Urinary bladder (tissue), 4 donors: Measurements from ENCODE around the gene DHRSX. TPM values are rescaled to one million over a fixed set of nuclear protein-coding genes. Genes with fewer than 3 reads are reported as not detected.
"Not testable (repeated sequence)": the region's sequence is repeated elsewhere in the genome, so short reads cannot be mapped to it uniquely, and the experiment has no call there.

Source experiments
- DNase-seq: peaks from one replicate; pipeline ENCODE4 v3.0.0-alpha.2; 2015; ENCODE audit errors: extremely low spot score
- H3K27ac ChIP-seq: one replicate; pipeline ENCODE4 v1.5.1; 2013; ENCODE audit warnings: low read depth, mild to moderate bottlenecking, moderate library complexity
- H3K36me3 ChIP-seq: one replicate; pipeline ENCODE4 v1.6.1; 2013; ENCODE audit warnings: mild to moderate bottlenecking, moderate library complexity; ENCODE audit not compliant: insufficient read depth
- H3K4me1 ChIP-seq: one replicate; pipeline ENCODE4 v1.6.1; 2013; ENCODE audit warnings: mild to moderate bottlenecking, moderate library complexity; ENCODE audit not compliant: insufficient read depth
- H3K4me3 ChIP-seq: one replicate; pipeline ENCODE4 v1.5.1; 2013; ENCODE audit warnings: low read depth, low read length
- WGBS: extraction: QIAGEN DNeasy Blood & Tissue Kit; methylation state at CpG from one replicate; pipeline ENCODE4 v1.1.7; 2013; 5-methylcytosine and 5-hydroxymethylcytosine counted together
- polyA plus RNA-seq: library from polyadenylated mRNA; stranded (reverse); fragments of 200-250 nt; gene quantifications from one replicate; pipeline ENCODE4 v1.2.3, GENCODE V29; 2013
- total RNA-seq: library from RNA; depleted of rRNA; stranded (reverse); fragments of >200 nt; gene quantifications from one replicate; pipeline ENCODE4 v1.2.3, GENCODE V29; 2014
- donor health status: healthy with polysubstance abuse.
- donor health status: healthy.

DHRSX gene
- total and polyA plus RNA-seq, 2 donors, result 17.3 to 19.9 TPM

DNA sequence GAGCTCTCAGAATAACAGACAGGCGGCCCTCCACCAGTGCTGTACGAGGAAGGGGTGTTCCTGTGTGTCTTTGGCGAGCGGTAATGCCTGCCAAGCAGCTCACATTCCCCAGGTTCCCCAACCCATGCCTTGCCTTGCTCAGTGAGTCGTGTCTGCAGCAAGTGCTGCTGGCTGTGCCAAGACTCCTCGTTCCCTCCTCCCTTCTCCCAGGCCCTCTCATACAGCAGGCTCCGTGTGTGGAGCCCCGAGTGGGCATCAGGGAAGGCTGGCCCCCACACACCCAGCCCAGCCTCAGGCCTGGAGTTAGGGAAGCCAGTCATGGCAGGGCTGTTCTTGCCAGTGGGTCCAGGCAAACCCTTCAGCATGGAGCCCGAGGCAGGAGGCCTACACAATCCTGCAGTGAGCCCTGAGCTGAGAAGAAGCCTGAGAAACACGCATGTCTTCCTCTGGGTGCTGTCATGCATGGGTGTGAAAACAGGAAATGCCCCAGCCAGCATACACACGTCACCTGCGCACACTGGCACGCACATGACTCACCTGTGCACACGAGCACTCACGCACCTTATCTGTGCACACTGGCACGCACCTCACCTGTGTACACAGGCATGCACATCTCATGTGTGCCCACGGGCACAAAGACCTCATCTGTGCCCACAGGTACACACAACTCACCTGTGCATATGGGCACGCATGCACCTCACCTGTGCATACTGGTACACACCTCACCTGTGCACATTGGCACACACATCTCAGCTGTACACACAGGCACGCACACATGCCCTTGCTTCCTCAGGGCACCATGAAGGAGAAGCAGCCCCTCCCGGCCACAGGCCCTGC is 238.7 kb downstream of the DHRSX start:
- WGBS, result 71% methylated on average over 20 of the region's 20 CpGs
- H3K27ac ChIP-seq, result no peak overlapping the region
- no peak for DNase-seq
- no peak overlapping the region for H3K4me3 ChIP-seq
- H3K36me3 ChIP-seq, result no peaks in the 10 kb centered on the region
- no peaks in the 10 kb centered on the region for H3K4me1 ChIP-seq

DNA sequence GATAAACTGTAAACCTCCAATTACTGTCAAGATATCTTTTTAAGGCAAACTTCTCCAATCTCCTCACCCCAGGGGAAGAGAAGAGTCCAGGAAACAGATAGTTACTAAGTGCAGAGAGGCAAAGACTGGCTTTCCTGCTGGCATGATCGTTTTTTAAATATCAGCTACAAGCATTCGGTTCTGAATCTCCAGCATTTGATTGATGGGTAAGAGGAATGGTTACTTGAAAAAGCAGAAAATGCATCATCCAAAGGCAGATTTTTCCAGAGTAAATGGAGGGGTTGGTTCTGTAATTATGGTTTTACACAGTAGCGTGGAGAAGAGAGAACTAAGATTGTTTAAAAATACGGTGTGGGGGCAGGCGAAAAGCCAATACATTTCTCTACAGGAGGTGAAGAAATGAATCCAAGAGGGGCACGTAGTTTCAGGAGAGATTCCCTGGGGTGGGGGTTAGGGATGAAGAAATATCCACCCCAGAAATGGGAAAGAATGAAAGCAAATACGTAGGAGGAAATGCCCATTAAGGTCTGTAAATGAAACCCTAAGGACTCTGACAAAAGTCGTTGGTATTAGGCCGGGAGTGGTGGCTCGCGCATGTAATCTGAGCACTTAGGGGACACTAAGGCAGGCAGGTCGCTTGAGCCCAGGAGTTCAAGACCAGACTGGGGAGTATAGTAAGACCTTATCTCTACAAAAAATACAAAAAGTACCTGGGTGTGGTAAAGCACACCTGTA is 248.3 kb downstream of the DHRSX start:
- H3K4me1 ChIP-seq, result no peaks in the 10 kb centered on the region
- H3K27ac ChIP-seq, result no peak overlapping the region
- H3K36me3 ChIP-seq, result no peaks in the 10 kb centered on the region
- DNase-seq, result no peak
- no peak overlapping the region for H3K4me3 ChIP-seq
- WGBS, result 94% methylated on average over 12 of the region's 12 CpGs

DNA sequence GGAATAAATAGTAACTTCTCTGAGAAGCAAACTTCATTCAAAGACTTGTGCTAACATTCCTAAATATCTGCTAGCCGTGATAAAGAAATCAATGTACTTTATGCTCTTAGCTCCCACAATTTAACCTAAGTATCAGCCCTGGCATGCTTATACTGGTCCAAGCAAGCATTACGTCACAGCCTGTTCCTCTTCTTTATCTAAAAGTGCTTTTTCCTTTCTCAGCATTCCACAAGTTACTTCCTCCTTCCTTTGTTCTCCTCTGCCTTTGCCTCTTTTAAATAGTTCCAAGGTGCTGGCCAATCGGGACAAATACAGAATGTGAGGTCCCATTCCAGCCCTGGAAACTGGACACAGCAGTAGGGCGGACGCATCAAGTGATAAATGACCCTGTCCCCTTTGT is 249.6 kb downstream of the DHRSX start:
- WGBS, result 91% methylated on average over 5 of the region's 5 CpGs
- H3K27ac ChIP-seq, result no peak overlapping the region
- no peaks in the 10 kb centered on the region for H3K4me1 ChIP-seq
- H3K4me3 ChIP-seq, result no peak overlapping the region
- DNase-seq, result no peak
- H3K36me3 ChIP-seq, result no peaks in the 10 kb centered on the region

DNA sequence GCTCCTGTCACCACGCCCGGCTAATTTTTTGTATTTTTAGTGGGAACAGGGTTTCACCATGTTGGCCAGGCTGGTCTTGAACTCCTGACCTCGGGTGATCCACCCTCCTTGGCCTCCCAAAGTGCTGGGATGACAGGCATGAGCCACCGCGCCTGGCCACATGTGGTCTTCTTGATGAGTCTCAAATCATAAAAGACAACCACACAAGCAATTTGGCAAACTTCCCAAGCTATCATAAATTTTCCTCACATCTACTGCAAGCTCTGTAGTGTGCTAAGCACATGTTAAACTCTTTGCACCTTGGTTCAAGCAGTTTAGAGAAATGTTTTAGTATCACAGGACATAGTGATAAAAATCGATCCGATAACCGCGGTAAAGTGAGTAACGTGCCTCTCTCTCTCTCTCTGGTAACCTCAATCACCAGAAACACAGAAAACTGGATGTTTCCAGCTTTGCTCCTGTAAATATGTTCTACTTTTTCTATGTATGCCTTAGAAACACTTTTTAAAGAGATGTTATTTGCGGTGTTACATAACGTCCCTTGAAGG is 256.8 kb downstream of the DHRSX start:
- DNase-seq, result no peak
- Histone ChIP-seq H3K4me3 (no peak overlapping the region), H3K4me1 (no peaks in the 10 kb centered on the region), H3K27ac (no peak overlapping the region), H3K36me3 (no peaks in the 10 kb centered on the region)
- WGBS, result 86% methylated on average over 12 of the region's 12 CpGs

DNA sequence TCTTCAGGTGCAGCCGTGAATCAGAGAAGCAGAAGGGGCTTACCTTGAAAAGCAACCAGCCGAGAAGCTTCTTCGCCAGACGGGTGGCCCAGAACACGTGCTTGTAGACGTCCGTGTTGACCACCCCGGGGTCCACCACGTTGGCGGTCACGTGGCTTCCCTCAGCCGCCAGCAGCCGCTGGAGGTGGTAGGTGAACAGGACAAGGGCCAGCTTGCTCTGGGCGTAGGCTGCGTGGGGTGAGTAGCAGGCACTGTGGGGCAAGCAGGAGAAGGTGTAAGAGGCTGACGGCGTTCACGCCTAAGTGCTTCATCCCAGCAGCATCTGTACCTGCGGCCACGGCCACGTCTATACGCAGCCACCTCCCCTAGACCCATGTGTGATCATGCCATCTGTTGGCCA is 257.8 kb downstream of the DHRSX start:
- no peak for DNase-seq
- Histone ChIP-seq H3K4me3 (no peak overlapping the region), H3K4me1 (no peaks in the 10 kb centered on the region), H3K36me3 (no peaks in the 10 kb centered on the region), H3K27ac (no peak overlapping the region)
- WGBS, result 97% methylated on average over 22 of the region's 22 CpGs

DNA sequence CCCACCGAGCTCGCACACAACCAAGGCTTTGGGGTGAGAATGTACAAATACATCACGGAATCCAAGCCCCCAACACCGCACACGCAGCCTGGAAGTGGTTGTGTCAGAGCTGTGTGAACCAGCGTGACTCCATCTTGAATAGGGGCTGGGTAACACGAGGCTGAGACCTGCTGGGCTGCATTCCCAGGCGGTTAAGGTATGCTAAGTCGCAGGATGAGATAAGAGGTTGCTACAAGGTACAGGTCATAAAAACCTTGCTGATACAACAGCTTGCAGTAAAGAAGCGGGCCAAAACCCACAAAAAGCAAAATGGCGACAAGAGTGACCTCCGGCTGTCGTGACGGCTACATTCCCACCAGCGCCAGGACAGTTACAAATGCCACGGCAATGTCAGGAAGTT is 258.4 kb downstream of the DHRSX start:
- Histone ChIP-seq H3K4me1 (no peaks in the 10 kb centered on the region), H3K4me3 (no peak overlapping the region), H3K27ac (no peak overlapping the region), H3K36me3 (no peaks in the 10 kb centered on the region)
- 94% methylated on average over 16 of the region's 16 CpGs for WGBS
- no peak for DNase-seq

DNA sequence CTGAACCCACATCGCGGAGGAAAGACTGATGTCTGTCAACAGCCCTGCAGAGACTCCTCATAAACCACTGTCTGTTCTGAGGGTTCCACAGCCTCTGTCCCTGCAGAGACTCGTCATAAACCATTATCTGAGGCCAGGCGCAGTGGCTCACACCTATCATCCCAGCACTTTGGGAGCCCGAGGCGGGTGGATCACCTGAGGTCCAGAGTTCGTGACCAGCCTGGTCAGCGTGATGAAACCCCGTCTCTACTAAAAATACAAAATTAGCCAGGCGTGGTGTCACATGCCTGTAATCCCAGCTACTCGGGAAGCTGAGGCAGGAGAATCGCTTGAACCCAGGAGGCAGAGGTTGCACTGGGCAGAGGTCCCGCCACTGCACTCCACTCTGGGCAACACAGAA is 259.3 kb downstream of the DHRSX start:
- H3K27ac ChIP-seq, H3K4me1 ChIP-seq, H3K4me3 ChIP-seq, DNase-seq, H3K36me3 ChIP-seq: not testable (repeated sequence)
- WGBS, result 92% methylated on average over 13 of the region's 13 CpGs

DNA sequence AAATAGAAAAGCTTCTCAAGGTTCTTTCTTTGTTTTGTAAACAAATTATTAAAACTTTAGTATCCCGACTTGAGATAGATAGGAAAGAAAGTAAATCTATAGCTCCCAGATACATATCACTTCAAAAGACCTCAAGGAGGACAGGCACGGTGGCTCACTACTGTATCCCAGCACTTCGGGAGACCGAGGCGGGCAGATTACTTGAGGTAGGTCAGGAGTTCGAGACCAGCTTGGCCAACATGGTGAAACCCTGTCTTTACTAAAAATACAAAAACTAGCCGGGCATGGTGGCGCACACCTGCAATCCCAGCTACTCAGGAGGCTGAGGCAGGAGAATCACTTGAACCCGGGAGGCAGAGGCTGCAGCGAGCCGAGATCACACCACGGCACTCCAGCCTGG is 260.0 kb downstream of the DHRSX start:
- 96% methylated on average over 12 of the region's 12 CpGs for WGBS

DNA sequence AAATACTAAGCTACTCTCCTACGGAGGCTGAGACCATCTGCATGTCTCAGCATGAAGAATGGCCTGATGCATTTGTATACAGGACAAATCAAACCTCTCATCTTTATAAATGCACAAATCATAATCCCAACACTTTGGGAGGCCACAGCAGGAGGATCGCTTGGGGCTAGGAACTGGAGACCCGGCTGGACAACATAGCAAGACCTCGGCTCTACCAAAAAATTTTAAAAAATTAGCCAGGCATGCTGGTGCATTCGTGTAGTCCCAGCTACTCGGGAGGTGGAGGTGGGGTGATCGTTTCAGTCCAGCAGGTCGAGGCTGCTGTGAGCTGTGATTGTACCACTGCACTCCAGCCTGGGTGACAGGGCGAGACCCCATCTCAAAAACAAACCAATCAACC is 262.8 kb downstream of the DHRSX start:
- no peak overlapping the region for H3K27ac ChIP-seq
- 93% methylated on average over 9 of the region's 9 CpGs for WGBS
- H3K4me3 ChIP-seq, result no peak overlapping the region
- no peaks in the 10 kb centered on the region for H3K36me3 ChIP-seq
- no peaks in the 10 kb centered on the region for H3K4me1 ChIP-seq
- DNase-seq, result no peak

More for the DNA sequence above, 260.0 kb downstream of the DHRSX start:
- H3K4me3 ChIP-seq, H3K36me3 ChIP-seq, H3K27ac ChIP-seq, H3K4me1 ChIP-seq, DNase-seq: not testable (repeated sequence)

DNA sequence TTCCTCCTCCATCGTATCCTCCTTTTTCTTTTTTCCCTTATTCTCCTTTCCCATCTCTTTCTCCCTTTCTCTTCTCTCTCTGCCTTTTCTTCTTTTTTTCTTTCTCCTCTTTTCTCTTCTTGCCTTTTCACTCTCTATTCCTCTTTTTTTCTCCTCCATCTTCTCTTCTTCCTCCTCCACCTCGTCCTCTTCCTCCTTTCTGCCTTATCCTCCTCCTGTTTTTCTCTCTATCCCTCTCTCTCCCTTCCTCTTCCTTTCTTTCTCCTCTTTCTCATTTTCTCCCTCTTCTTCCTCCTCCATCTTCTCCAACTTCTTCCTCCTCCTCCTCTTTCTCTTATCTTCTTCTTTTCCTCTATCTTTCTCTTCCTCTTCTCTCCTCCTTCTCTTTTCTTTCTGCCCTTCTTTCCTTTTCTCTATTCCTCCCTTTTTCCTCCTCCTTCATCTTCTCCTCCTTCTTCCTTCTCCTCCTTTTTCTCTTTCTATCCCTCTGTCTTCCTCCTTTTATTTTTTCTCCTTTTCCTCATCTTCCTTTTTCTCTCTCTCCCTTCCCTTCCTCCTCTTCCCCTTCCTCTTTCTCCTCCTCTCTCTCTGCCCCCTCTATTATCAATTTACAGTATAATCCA is 269.1 kb downstream of the DHRSX start:
- 94% methylated on average over 2 of the region's 2 CpGs for WGBS
- Histone ChIP-seq H3K36me3 (no peaks in the 10 kb centered on the region), H3K27ac (no peak overlapping the region), H3K4me3 (no peak overlapping the region), H3K4me1 (no peaks in the 10 kb centered on the region)
- DNase-seq, result no peak

DNA sequence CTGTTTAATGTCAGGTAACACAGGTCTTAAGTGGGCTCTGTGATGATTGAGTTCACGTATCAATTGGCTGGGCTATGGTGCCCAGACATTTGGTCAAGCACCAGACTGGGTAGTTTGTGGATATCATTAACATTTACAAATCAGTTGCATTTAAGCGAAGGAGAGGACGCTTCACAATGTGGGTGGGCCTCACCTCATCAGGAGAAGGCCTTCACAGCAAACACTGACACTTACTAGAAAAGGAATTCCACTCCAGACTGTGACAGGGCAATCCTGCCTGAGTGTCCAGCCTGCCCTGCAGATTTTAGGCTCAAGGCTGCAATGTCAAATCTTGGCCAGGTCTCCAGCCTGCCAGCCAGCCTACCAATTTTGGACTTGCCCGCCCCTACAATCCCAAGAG is 270.3 kb downstream of the DHRSX start:
- DNase-seq, result no peak
- no peak overlapping the region for H3K27ac ChIP-seq
- H3K36me3 ChIP-seq, result no peaks in the 10 kb centered on the region
- no peaks in the 10 kb centered on the region for H3K4me1 ChIP-seq
- H3K4me3 ChIP-seq, result no peak overlapping the region
- 97% methylated on average over 4 of the region's 4 CpGs for WGBS

DNA sequence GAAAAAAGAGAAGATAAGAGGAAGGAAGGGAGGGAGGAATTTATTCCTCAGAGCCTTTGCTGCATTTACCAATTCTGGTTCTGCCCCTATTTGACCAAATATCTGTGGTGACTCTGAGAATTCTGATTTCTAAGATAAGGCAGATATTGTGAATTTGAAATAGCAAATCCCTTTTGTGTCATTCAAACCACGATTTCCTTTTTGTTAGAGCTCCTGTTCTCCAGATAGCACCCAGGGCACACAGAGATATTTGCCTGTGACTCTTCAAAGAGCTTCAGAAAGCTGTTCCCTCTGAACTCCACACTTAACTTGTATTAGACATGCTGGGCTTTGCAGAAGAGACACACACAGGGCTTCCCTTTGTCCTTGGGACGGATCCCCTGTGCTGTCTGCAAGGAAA is 272.2 kb downstream of the DHRSX start:
- no peak overlapping the region for H3K4me3 ChIP-seq
- H3K27ac ChIP-seq, result no peak overlapping the region
- H3K36me3 ChIP-seq, result no peaks in the 10 kb centered on the region
- WGBS, result 78% methylated on average over 2 of the region's 2 CpGs
- no peak for DNase-seq
- no peaks in the 10 kb centered on the region for H3K4me1 ChIP-seq

DNA sequence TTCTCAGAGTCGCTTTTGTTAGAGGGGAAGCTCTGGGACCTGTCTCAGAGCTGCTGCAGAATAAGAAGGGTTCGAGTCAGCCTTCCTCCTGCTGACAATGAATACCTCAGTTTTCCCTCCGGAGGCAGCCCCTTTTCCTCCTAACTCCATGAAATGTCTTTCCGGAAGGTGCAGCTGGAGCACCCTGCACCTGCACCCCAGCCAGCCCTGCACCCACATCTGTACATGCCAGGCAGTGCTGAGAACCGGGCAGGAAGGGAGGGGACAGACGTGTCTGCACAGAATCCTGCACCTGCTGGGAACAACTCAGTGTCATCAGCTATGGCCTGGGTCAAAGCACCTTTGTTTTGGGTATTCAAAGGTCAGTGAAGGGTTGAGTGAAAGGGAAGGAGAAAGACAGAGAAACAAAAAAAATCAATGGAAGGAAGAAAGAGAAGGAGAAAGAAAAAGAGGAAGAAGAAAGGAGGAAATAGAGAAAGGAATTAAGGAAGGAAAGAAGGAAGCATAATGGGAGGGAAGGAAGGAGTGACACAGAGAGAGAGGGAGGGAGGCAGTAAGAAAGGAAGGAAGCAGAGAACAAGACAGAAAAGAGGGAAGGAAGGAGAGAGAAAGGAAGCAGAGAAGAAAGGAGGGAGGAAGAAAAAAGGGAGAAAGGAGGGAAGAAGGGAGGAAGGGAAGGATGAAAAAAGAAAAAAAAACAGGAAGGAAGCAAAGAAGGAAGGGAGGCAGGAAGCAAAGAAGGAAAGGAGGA is 273.7 kb downstream of the DHRSX start:
- no peak overlapping the region for H3K27ac ChIP-seq
- WGBS, result 93% methylated on average over 6 of the region's 6 CpGs
- H3K4me1 ChIP-seq, result no peaks in the 10 kb centered on the region
- H3K36me3 ChIP-seq, result no peaks in the 10 kb centered on the region
- no peak overlapping the region for H3K4me3 ChIP-seq
- no peak for DNase-seq
